ENCODE data around the gene CORO2B.
"Not testable (repeated sequence)": the region's sequence is repeated elsewhere in the genome, so short reads cannot be mapped to it uniquely, and the experiment has no call there.

Gene CORO2B

GRCh38 chr15:68755731-68756130 lies 176.9 kb downstream of the CORO2B start:
- TF ChIP-seq CTCF (IDR thresholded peaks at IDR 0.05) = no peak
- Histone ChIP-seq H3K79me2 (no peaks in the 10 kb centered on the region), H2AFZ (no peak overlapping the region), H3K36me3 (ENCODE audit: control insufficient read depth, insufficient read depth, low read length) (no peaks in the 10 kb centered on the region), H3K9me3 (ENCODE audit: control insufficient read depth, low read length) (no peaks in the 10 kb centered on the region), H3K4me1 (no peaks in the 10 kb centered on the region), H3K4me2 (ENCODE audit: low read length) (no peak overlapping the region), H3K27me3 (ENCODE audit: control insufficient read depth, insufficient read depth, low read length) (no peaks in the 10 kb centered on the region), H3K27ac (no peak overlapping the region), H3K4me3 (ENCODE audit: low read depth, low read length) (no peak overlapping the region), H3K9ac (no peak overlapping the region)

- not testable (repeated sequence) for H3K4me2 ChIP-seq (ENCODE audit: low read length); H3K4me3 ChIP-seq (ENCODE audit: low read depth, low read length); H3K9me3 ChIP-seq (ENCODE audit: control insufficient read depth, low read length); H3K27me3 ChIP-seq (ENCODE audit: control insufficient read depth, insufficient read depth, low read length); H3K4me1 ChIP-seq; H2AFZ ChIP-seq; H3K9ac ChIP-seq; H3K79me2 ChIP-seq; H3K36me3 ChIP-seq (ENCODE audit: control insufficient read depth, insufficient read depth, low read length); H3K27ac ChIP-seq
These were observed 181.3 kb downstream of the CORO2B start for GRCh38 chr15:68759982-68760579.

- Histone ChIP-seq H3K9ac (no peak overlapping the region), H3K4me2 (ENCODE audit: low read length) (no peak overlapping the region), H3K9me3 (ENCODE audit: control insufficient read depth, low read length) (no peaks in the 10 kb centered on the region), H3K27me3 (ENCODE audit: control insufficient read depth, insufficient read depth, low read length) (no peaks in the 10 kb centered on the region), H3K4me3 (ENCODE audit: low read depth, low read length) (no peak overlapping the region), H3K27ac (no peak overlapping the region), H3K4me1 (no peaks in the 10 kb centered on the region), H3K79me2 (no peaks in the 10 kb centered on the region), H3K36me3 (ENCODE audit: control insufficient read depth, insufficient read depth, low read length) (no peaks in the 10 kb centered on the region), H2AFZ (no peak overlapping the region)
- TF ChIP-seq CTCF (IDR thresholded peaks at IDR 0.05) = no peak
These were observed 184.3 kb downstream of the CORO2B start for GRCh38 chr15:68763063-68763462.

- Histone ChIP-seq H3K79me2 (no peaks in the 10 kb centered on the region), H2AFZ (no peak overlapping the region), H3K27ac (no peak overlapping the region), H3K4me3 (ENCODE audit: low read depth, low read length) (no peak overlapping the region), H3K4me2 (ENCODE audit: low read length) (no peak overlapping the region), H3K9me3 (ENCODE audit: control insufficient read depth, low read length) (no peaks in the 10 kb centered on the region), H3K9ac (no peak overlapping the region), H3K27me3 (ENCODE audit: control insufficient read depth, insufficient read depth, low read length) (no peaks in the 10 kb centered on the region), H3K36me3 (ENCODE audit: control insufficient read depth, insufficient read depth, low read length) (no peaks in the 10 kb centered on the region), H3K4me1 (no peaks in the 10 kb centered on the region)
- TF ChIP-seq CTCF (IDR thresholded peaks at IDR 0.05) = no peak
These were observed 185.3 kb downstream of the CORO2B start for GRCh38 chr15:68764090-68764489.

- Histone ChIP-seq H3K9me3 (ENCODE audit: control insufficient read depth, low read length) (no peaks in the 10 kb centered on the region), H3K4me3 (ENCODE audit: low read depth, low read length) (no peak overlapping the region), H3K79me2 (no peaks in the 10 kb centered on the region), H3K4me1 (no peaks in the 10 kb centered on the region), H3K9ac (no peak overlapping the region), H3K27ac (no peak overlapping the region), H3K36me3 (ENCODE audit: control insufficient read depth, insufficient read depth, low read length) (no peaks in the 10 kb centered on the region), H3K27me3 (ENCODE audit: control insufficient read depth, insufficient read depth, low read length) (no peaks in the 10 kb centered on the region), H3K4me2 (ENCODE audit: low read length) (no peak overlapping the region), H2AFZ (no peak overlapping the region)
- no peak for TF ChIP-seq CTCF (IDR thresholded peaks at IDR 0.05)
These were observed 187.0 kb downstream of the CORO2B start for GRCh38 chr15:68765602-68766368.

Measured in parathyroid adenoma (tissue), 2 donors.